ENCODE measurements around the gene PRKAG2.

The PRKAG2 gene

GRCh38 chr7:151709141-151710038 lies 167.5 kb downstream of the PRKAG2 start:
- no peak for DNase-seq (ENCODE audit: low read depth)

GRCh38 chr7:151708610-151709009 lies 168.3 kb downstream of the PRKAG2 start:
- no peak for DNase-seq (ENCODE audit: low read depth)

- DNase-seq (ENCODE audit: low read depth), result no peak
Observed at GRCh38 chr7:151707757-151708156, 169.2 kb downstream of the PRKAG2 start.

GRCh38 chr7:151707105-151707469 lies 169.8 kb downstream of the PRKAG2 start:
- DNase-seq (ENCODE audit: low read depth), result no peak

- no peak for DNase-seq (ENCODE audit: low read depth)
Observed at GRCh38 chr7:151706277-151707104, 170.4 kb downstream of the PRKAG2 start.

GRCh38 chr7:151705636-151706276 lies 171.2 kb downstream of the PRKAG2 start:
- DNase-seq (ENCODE audit: low read depth), result no peak

- DNase-seq (ENCODE audit: low read depth), result no peak
Observed at GRCh38 chr7:151704960-151705635, 171.8 kb downstream of the PRKAG2 start.

GRCh38 chr7:151704299-151704959 lies 172.5 kb downstream of the PRKAG2 start:
- no peak for DNase-seq (ENCODE audit: low read depth)

GRCh38 chr7:151702961-151703360 lies 174.0 kb downstream of the PRKAG2 start:
- DNase-seq (ENCODE audit: low read depth), result no peak

- no peak for DNase-seq (ENCODE audit: low read depth)
Observed at GRCh38 chr7:151700586-151701165, 176.2 kb downstream of the PRKAG2 start.

GRCh38 chr7:151699928-151700319 lies 177.0 kb downstream of the PRKAG2 start:
- no peak for DNase-seq (ENCODE audit: low read depth)

GRCh38 chr7:151699147-151699927 lies 177.6 kb downstream of the PRKAG2 start:
- DNase-seq (ENCODE audit: low read depth), result no peak

- no peak for DNase-seq (ENCODE audit: low read depth)
Observed at GRCh38 chr7:151697942-151698341, 179.0 kb downstream of the PRKAG2 start.

- DNase-seq (ENCODE audit: low read depth), result no peak
Observed at GRCh38 chr7:151697515-151697895, 179.4 kb downstream of the PRKAG2 start.

- DNase-seq (ENCODE audit: low read depth), result no peak
Observed at GRCh38 chr7:151696721-151697514, 180.0 kb downstream of the PRKAG2 start.

GRCh38 chr7:151695951-151696541 lies 180.9 kb downstream of the PRKAG2 start:
- no peak for DNase-seq (ENCODE audit: low read depth)

- DNase-seq (ENCODE audit: low read depth), result no peak
Observed at GRCh38 chr7:151694828-151695580, 181.9 kb downstream of the PRKAG2 start.

- no peak for DNase-seq (ENCODE audit: low read depth)
Observed at GRCh38 chr7:151694441-151694827, 182.5 kb downstream of the PRKAG2 start.

All from stimulated activated CD8-positive, alpha-beta memory T cell treated with anti-CD3 and anti-CD28 coated beads, Interleukin-15, amount 100 ng/mL, for 24 hours (primary cell).